GM12892 (cell line): Measurements from ENCODE around the gene NLRP1.

Experiments
- DNase-seq: peaks from one replicate; pipeline ENCODE4 v3.0.0; 2011; ENCODE audit not compliant: insufficient read length
- FAIRE-seq: peaks from 2 replicates; lab custom pipeline; 2011; peaks lifted over from hg19 to GRCh38; lab: Jason Lieb, UNC
- POLR2A ChIP-seq: IDR thresholded peaks from 2 replicates; pipeline ENCODE4 v1.6.1; 2011; ENCODE audit warnings: low read depth, low read length, control low read depth
- POLR2AphosphoS5 ChIP-seq: IDR thresholded peaks from 2 replicates; pipeline ENCODE4 v1.6.1; 2011; ENCODE audit warnings: low read depth, low read length, control low read depth
- TAF1 ChIP-seq: IDR thresholded peaks from 2 replicates; pipeline ENCODE4 v1.6.1; 2011; ENCODE audit warnings: low read depth, mild to moderate bottlenecking, control low read depth, low read length, borderline replicate concordance

Gene NLRP1

DNA sequence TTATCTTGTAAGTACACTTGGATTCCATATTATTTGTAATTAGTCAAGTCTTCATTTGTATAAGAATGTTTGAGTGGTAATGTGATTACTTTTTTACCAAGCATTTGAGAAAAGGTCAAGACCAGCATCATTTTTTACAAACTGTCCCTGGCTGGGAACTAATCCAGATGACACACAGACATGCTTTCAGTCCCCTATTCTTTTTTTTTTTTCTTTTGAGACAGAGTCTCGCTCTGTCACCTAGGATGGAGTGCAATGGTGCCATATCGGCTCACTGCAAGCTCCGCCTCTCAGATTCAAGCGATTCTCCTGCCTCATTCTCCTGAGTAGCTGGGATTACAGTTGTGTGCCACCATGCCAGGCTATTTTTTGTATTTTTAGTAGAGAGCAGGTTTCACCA is 102.9 kb downstream of the NLRP1 start:
- FAIRE-seq (no peak), DNase-seq (no peak)
- no peak for TF ChIP-seq POLR2A
- no peak for TF ChIP-seq TAF1
- no peak for TF ChIP-seq POLR2AphosphoS5

GRCh38 chr17:5480962-5481361 is 103.3 kb downstream of the NLRP1 start:
- no peak for DNase-seq
- FAIRE-seq, result no peak
- TF ChIP-seq POLR2A (no peak), POLR2AphosphoS5 (no peak), TAF1 (no peak)

DNA sequence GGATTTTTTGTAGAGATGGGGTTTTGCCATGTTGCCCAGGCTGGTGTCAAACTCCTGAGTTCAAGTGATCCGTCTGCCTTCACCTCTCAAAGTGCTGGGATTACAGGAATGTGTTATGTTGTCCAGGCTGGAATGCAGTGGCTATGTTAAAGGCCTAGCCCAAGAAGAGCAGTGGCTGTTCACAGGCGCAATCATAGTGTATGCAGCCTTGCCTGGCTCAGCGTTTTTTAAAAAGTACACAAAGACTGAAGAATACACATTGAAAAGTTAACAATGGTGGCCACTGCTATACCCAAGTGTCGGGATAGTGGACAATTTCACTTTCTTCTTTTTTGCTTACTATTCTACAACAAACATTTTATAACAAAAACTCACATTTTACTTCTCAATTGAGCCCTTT is 105.3 kb downstream of the NLRP1 start:
- DNase-seq, result no peak
- TF ChIP-seq POLR2A (no peak), POLR2AphosphoS5 (no peak), TAF1 (no peak)
- FAIRE-seq, result no peak

GRCh38 chr17:5473906-5474305 is 110.4 kb downstream of the NLRP1 start:
- no peak for FAIRE-seq
- TF ChIP-seq POLR2AphosphoS5 (no peak), TAF1 (no peak), POLR2A (no peak)

DNA sequence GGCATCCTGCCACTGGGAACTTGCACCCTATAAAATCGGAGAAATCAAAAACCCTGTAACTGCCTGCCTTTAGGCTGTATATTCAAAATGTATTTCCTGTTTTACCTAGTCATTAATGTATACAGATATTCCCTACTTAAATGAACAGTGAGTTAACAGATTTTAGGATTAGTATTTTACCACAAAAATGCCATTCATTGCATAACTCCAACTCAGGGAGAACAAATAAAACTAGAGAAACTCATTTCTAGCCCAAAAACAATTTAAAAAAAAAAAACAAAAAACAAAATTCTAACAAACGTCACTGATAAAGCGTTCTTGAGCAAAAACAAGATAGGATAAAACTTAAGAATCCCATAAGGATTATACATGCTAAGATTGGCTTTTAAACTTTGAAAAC is 111.8 kb downstream of the NLRP1 start:
- DNase-seq (no peak), FAIRE-seq (no peak)
- TF ChIP-seq TAF1 (no peak), POLR2AphosphoS5 (no peak), POLR2A (no peak)

More at GRCh38 chr17:5473906-5474305, 110.4 kb downstream of the NLRP1 start:
- DNase-seq, result no peak

- TF ChIP-seq TAF1, result no peak
- no peak for TF ChIP-seq POLR2A
- no peak for TF ChIP-seq POLR2AphosphoS5
- DNase-seq, result no peak
- peak; percentile 33 for FAIRE-seq
Measured at GRCh38 chr17:5468075-5468473, 116.2 kb downstream of the NLRP1 start.

DNA sequence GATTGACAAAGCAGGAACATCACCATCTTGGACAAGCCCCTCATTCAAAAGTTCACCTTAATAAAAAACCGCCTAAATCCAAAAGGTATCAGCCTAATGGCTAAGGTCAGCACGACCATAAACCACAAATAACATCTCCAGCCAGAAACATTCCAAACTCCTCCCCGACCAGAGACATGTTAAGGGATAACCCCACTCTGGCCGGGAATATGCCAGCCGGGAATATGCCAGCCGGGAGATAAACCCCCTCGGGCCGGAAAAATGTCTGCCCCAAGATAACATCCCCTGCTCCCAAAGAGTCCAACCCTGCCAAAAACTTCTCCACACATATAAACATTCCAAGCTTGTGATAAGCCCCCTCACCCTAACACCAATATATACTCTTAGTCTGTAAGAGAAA is 116.9 kb downstream of the NLRP1 start:
- no peak for TF ChIP-seq POLR2AphosphoS5
- no peak for TF ChIP-seq TAF1
- TF ChIP-seq POLR2A, result no peak
- no peak for DNase-seq
- no peak for FAIRE-seq

GRCh38 chr17:5466295-5466694 is 118.0 kb downstream of the NLRP1 start:
- TF ChIP-seq TAF1 (no peak), POLR2AphosphoS5 (no peak), POLR2A (no peak)
- no peak for DNase-seq
- no peak for FAIRE-seq

DNA sequence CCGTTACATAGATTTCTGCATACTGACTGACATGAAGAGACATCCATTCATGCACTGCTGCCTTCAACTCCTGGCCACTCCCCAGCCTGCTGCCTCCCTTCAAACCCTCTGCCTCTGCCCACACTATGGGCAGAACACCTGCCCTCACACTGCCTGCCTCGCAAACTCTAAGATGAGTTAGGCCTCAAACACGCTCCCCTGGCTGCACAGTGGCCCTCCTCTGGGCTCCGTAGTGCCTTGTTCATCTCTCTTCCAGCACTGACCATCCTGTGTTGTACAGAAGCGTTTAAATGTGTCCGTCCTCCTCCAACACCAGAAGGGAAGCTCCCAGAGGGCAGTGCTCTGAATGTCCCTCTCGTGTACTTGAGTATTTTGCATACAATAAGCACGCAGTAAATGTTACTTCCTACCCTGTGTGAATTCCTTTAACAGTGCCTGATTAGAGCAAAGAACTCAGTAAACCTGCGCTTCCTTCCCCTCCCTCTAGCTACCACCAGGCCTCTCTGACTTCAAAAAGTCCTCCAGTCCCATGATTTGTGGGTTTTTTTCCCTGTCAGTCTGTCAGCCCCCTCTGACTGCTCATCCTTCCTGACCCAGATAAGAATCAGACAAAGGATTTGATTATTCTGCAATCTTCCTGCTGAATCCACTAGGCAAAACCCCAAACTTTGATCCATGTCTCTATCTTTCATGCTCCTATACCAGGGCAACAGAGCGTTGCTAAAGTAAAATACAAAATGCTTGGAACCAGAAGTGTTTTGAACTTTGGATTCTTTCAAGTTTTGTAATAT is 119.4 kb downstream of the NLRP1 start:
- no peak for DNase-seq
- TF ChIP-seq POLR2A (no peak), TAF1 (no peak), POLR2AphosphoS5 (no peak)
- no peak for FAIRE-seq
